ENCODE measurements around the gene ALK.

The ALK gene

GRCh38 chr2:29806461-29806860, 114.9 kb downstream of the ALK start:
- Histone ChIP-seq H3K27ac (no peak overlapping the region), H3K4me3 (no peak overlapping the region)

GRCh38 chr2:29804671-29805070, 116.7 kb downstream of the ALK start:
- H3K27ac ChIP-seq, result no peak overlapping the region
- H3K4me3 ChIP-seq, result no peak overlapping the region

- Histone ChIP-seq H3K4me3 (no peak overlapping the region), H3K27ac (no peak overlapping the region)
Observed at GRCh38 chr2:29803537-29803936, 117.8 kb downstream of the ALK start.

GRCh38 chr2:29802986-29803385, 118.4 kb downstream of the ALK start:
- H3K27ac ChIP-seq, result no peak overlapping the region
- H3K4me3 ChIP-seq, result no peak overlapping the region

- no peak overlapping the region for H3K4me3 ChIP-seq
- H3K27ac ChIP-seq, result no peak overlapping the region
Observed at GRCh38 chr2:29799628-29800027, 121.8 kb downstream of the ALK start.

GRCh38 chr2:29797916-29798315, 123.5 kb downstream of the ALK start:
- no peak overlapping the region for H3K4me3 ChIP-seq
- H3K27ac ChIP-seq, result no peak overlapping the region

- no peak overlapping the region for H3K27ac ChIP-seq
- H3K4me3 ChIP-seq, result no peak overlapping the region
Observed at GRCh38 chr2:29796446-29796845, 124.9 kb downstream of the ALK start.

GRCh38 chr2:29789911-29790485, 131.4 kb downstream of the ALK start:
- H3K4me3 ChIP-seq, result no peak overlapping the region
- no peak overlapping the region for H3K27ac ChIP-seq

GRCh38 chr2:29787473-29788465, 133.6 kb downstream of the ALK start:
- H3K4me3 ChIP-seq, result no peak overlapping the region
- H3K27ac ChIP-seq, result no peak overlapping the region

- Histone ChIP-seq H3K27ac (no peak overlapping the region), H3K4me3 (no peak overlapping the region)
Observed at GRCh38 chr2:29786361-29786760, 135.0 kb downstream of the ALK start.

- no peak overlapping the region for H3K4me3 ChIP-seq
Observed at GRCh38 chr2:29783666-29784065, 137.7 kb downstream of the ALK start.

GRCh38 chr2:29782549-29783458, 138.6 kb downstream of the ALK start:
- no peak overlapping the region for H3K27ac ChIP-seq
- H3K4me3 ChIP-seq, result no peak overlapping the region

More at GRCh38 chr2:29783666-29784065, 137.7 kb downstream of the ALK start:
- no peak overlapping the region for H3K27ac ChIP-seq

GRCh38 chr2:29782087-29782486, 139.3 kb downstream of the ALK start:
- Histone ChIP-seq H3K27ac (no peak overlapping the region), H3K4me3 (no peak overlapping the region)

- H3K4me3 ChIP-seq, result no peak overlapping the region
- no peak overlapping the region for H3K27ac ChIP-seq
Observed at GRCh38 chr2:29780906-29781305, 140.5 kb downstream of the ALK start.

- no peak overlapping the region for H3K4me3 ChIP-seq
- H3K27ac ChIP-seq, result no peak overlapping the region
Observed at GRCh38 chr2:29777161-29777560, 144.2 kb downstream of the ALK start.

- Histone ChIP-seq H3K27ac (no peak overlapping the region), H3K4me3 (no peak overlapping the region)
Observed at GRCh38 chr2:29776406-29776805, 145.0 kb downstream of the ALK start.

GRCh38 chr2:29775937-29776336, 145.4 kb downstream of the ALK start:
- H3K27ac ChIP-seq, result no peak overlapping the region
- no peak overlapping the region for H3K4me3 ChIP-seq

GRCh38 chr2:29774624-29775023, 146.8 kb downstream of the ALK start:
- Histone ChIP-seq H3K4me3 (no peak overlapping the region), H3K27ac (no peak overlapping the region)

GRCh38 chr2:29770846-29771245, 150.5 kb downstream of the ALK start:
- Histone ChIP-seq H3K27ac (no peak overlapping the region), H3K4me3 (no peak overlapping the region)

GRCh38 chr2:29769847-29770246, 151.5 kb downstream of the ALK start:
- H3K27ac ChIP-seq, result no peak overlapping the region
- H3K4me3 ChIP-seq, result no peak overlapping the region

All from skin epidermis (tissue), 12 donors.